M059J (cell line): Measurements from ENCODE around the gene PAPOLB. TPM values are rescaled to one million over a fixed set of nuclear protein-coding genes. Genes with fewer than 3 reads are reported as not detected.
A peak's percentile ranks its signal among the peaks of the same experiment; 100 is the strongest.

Experiments used
- DNase-seq: peaks from one replicate; pipeline ENCODE4 v3.0.0-alpha.2; 2012; ENCODE audit warnings: low read depth
- total RNA-seq: library from RNA; depleted of rRNA; stranded (reverse); fragments of >200 nt; shearing (Covaris generic); gene quantifications from 2 replicates; pipeline ENCODE4 v1.2.3, GENCODE V29; 2014

The PAPOLB gene
- total RNA-seq, 1 experiment from 2014 or later, result not detected

- DNase-seq, result no peak
These were observed 37.6 kb downstream of the PAPOLB start for GRCh38 chr7:4824120-4824775.

- no peak for DNase-seq
These were observed 38.2 kb downstream of the PAPOLB start for GRCh38 chr7:4823441-4824119.

- no peak for DNase-seq
These were observed 39.2 kb downstream of the PAPOLB start for GRCh38 chr7:4822677-4823076.

GRCh38 chr7:4820967-4821471 lies 40.8 kb downstream of the PAPOLB start:
- no peak for DNase-seq

DNA sequence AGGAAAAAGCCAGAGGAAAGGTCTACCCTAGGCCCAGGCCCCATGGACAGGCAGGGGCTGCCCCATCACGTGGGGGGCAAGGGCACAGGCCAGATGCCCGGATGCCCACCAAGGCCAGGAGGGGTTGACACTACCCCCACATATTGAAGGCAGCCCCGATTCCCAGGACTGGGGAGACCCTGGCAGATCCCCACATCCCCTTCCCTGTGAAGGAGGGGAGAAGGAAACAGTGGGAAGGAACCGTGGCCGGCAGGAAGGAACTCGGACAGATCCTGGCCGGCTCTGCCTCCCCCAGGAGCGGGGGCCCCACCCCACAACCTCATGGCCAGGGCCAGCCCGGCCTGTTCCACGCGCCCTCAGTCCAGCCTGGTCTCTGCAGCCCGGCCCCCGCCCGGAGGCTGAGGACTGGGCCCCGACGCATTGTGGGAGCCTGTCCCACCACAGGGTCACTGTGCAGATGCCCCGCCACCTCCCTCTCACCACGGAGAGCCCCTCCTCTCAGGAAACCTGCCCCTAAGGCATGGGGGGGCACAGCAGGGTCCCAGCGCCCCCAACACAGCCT lies 41.3 kb downstream of the PAPOLB start:
- no peak for DNase-seq

DNA sequence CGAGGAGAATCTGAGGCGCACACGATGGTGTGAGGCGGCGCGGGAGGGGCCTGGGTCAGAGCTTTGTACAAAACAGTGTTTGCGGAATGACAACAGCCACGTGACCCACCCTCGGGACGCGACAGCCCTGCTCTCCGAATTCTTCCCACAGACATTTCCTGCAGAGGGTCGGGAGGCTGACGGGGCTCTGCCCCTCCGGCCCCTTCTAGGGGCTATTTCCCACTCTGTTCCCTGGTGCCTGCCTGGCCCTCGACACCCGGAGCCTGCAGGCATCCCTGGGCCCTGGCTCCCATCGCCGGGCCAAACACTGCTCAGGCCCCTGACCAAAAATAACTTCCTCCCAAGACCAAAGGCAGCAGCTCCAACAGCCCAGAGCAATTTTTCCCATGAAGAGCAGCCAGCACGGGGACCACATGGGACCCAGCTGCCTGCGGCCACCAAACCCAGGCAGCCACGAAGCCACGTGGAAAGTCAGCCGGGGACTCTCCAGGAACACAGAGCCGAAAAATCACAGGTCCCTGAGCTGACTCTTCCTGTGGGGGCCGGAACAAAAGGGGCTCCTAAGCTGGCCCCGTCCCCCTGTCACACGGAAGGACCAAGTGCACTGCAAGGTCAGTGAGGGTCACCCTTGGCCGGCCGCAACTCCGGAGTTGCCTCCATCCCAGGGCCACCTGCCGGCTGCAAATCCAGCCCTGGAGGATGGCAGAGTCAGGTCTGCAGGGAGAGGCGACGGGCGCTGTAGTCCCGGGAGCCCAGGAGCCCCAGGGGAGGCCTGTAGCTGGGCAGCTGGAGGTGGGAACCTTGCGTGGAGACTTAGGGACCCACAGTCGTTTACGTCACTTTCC lies 42.0 kb downstream of the PAPOLB start:
- DNase-seq, result no peak

GRCh38 chr7:4818000-4818794 lies 43.6 kb downstream of the PAPOLB start:
- no peak for DNase-seq

GRCh38 chr7:4817178-4817901 lies 44.5 kb downstream of the PAPOLB start:
- DNase-seq, result no peak

DNA sequence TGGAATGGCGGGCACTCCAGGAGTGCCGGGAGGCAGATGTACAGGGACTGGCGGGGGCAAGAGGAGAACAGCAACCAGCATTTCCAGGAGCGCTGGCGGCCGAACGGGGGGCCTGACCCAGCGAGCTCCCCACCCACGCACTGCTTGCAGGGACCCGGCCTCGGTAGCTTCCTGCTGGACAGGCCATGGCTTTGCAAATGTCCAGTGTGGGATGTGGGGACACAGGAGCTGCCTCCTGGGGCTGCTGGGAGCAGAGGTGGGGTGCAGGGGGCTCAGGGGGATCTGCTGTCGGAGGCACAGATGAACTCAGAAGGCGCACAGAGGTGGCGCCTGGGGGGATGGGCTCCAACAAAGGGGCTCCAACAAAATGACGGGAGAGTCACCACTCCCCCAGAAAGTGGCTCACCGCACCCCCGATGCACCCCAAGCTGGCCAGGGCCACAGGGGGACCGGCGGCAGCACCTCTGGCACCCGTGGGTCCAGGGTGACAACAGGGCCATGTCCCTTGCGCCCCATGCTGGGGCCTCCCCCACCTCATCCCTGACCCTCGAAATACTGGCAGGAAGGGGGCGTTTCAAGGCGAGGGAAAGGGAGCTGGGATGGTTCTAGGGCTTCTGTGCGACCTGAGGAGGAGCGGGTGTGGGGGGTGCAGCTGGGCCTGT lies 45.3 kb downstream of the PAPOLB start:
- no peak for DNase-seq

GRCh38 chr7:4815609-4816418 lies 46.0 kb downstream of the PAPOLB start:
- DNase-seq, result no peak

DNA sequence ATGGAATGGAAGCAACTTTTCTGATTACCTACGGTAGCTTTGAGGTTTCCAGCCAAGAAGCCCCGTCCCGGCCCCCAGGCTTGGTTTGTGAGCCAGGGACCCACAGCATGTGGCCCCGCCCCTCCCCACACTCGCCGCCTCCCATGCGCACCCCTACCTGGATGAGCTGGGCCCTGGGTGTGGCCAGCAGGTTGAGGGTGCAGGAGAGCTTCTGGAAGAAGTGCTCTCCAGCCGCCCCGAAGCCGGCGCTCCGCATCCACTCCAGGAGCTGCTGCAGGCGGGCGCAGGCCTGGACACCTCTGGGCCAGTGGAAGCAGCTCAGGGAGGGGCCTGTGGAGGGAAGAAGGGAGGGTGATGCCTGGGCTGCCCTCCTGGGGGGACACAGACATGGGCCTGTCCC lies 46.7 kb downstream of the PAPOLB start:
- no peak for DNase-seq

DNA sequence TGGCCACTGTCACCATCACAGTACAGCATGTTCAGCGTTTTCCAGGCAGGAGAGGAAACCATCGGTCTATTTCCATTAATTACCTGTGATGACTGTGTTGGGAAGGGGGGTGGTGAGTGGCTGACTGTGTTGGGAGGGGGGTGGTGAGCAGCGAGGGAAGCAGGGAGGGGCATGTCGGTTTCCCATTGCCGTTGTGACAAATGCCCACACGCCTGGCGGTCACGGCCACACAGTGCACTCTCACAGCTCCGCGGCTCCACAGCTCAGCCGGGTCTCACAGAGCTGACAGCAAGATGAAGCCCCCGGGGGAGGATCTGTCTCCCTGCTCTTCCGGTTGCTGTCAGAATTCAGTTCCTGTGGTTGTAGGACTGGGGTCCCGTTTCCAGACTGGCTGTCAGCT lies 47.4 kb downstream of the PAPOLB start:
- no peak for DNase-seq

DNA sequence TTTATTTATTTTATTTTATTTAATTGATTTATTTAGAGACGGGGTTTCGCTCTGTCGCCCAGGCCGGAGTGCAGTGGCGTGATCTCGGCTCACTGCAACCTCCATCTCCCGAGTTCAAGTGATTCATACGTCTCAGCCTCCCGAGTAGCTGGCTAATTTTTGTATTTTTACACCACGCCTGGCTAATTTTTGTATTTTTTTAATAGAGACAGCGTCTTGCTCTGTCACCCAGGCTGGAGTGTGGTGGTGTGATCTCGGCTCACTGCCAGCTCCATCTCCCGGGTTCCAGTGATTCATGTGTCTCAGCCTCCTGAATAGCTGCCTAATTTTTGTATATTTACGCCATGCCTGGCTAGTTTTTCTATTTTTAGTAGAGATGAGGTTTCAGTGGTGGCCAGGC lies 52.2 kb downstream of the PAPOLB start:
- peak; percentile 19 for DNase-seq

DNA sequence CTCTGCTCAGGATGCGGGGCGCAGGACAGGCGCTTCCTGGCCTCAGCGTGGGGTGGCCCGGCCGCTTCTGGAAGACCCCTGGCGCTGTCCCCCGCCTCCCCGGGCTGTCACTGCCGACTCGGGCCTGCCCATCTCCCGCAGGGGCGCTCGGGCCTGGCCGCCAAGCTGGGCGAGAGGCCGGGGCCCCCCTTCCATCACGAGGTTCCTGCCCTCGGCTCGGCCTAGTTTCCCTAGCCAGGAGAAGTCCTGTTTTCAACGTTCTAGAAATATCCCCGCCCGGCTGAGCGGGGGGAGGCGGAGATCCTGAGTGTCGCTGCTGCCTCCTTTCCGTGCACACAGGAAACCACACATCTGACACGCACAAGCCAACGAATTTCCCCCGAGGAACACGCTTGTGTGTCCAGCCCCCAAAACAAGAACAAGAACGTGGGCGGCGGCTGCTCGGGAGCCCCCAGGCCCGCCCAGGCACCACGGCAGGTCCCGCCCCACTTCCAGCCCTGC lies 52.7 kb downstream of the PAPOLB start:
- DNase-seq, result no peak

DNA sequence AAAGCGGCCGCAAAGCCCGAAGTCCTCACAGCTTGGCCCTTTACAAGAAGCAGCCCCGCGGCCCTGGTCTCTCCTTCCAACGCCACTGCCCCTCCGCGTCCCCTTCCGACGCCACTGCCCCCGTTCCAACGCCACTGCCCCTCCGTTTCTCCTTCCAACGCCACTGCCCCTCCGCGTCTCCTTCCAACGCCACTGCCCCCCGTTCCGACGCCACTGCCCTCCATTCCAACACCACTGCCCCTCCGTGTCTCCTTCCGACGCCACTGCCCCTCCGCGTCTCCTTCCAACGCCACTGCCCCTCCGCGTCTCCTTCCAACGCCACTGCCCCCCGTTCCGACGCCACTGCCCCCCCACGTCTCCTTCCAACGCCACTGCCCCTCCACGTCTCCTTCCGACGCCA lies 53.3 kb downstream of the PAPOLB start:
- DNase-seq, result no peak

DNA sequence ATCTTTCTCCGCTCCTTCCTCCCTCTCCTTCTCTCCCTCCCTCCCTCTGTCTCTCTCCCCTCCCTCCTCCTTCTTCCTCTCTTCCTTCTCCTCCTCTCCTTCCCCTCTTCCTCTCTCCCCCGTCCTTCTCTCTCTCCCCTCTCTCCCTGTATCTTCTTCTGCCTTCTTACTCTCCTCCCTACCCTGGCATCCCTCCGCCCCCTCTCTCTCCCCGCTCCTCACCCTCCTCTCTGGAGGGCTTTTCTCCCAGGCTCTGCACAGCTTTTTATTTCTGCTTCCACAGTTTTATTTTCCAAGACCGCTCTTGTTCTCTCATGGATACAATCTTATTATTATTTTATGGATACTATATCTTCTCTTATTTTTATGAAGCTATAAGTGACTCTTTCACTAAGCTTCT lies 53.8 kb downstream of the PAPOLB start:
- DNase-seq, result no peak
